ENCODE measurements around the gene HFE.

HFE gene

DNA sequence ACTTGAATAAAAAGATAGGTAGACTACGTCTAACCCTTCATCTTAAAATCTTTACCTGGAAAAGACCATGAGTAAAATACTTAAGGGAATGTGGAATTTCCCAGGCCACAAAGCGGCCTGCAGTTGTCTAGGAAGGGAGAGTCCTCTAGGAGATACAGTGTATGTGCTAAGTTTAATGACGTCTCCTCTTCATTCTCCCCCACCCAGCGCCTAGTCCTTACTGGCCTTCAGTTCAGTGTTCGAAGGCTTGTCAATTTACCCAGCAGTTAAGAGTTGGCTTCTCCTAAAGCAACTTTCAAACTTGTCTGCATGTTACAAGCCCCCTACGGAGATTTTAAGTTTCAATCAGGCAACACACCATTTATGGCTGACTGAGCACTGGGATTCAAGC lies 35.2 kb downstream of the HFE start:
- peaks cover 2% of the 10 kb centered on the region for H3K79me1 ChIP-seq (replicated peaks; ENCODE audit: low read length, poor library complexity, severe bottlenecking)
- peaks cover 0 to 2% of the 10 kb centered on the region in 2 experiments for H3K36me3 ChIP-seq (ENCODE audit: control insufficient read depth in 1 of 2, insufficient read depth in 2 of 2, low read depth in 1 of 2, low read length in 2 of 2)
- peak overlapping the region; percentile 33 for H2AK5ac ChIP-seq (ENCODE audit: low read length, severe bottlenecking)
- H3K18ac ChIP-seq (ENCODE audit: low read depth in 1 of 2, low read length in 2 of 2): no peak overlapping the region
- H4K91ac ChIP-seq (ENCODE audit: low read length): no peak overlapping the region
- peak overlapping the region; percentile 98 for H3K27ac ChIP-seq (ENCODE audit: low read length, poor library complexity, severe bottlenecking)
- H2BK15ac ChIP-seq (ENCODE audit: low read depth, poor library complexity, severe bottlenecking): no peak overlapping the region
- H3K27me3 ChIP-seq (ENCODE audit: control insufficient read depth in 1 of 2, insufficient read depth in 1 of 2, low read length in 2 of 2): no peaks in the 10 kb centered on the region
- H2BK120ac ChIP-seq (ENCODE audit: low read depth, low read length): no peak overlapping the region
- peak overlapping the region; percentile 100 for H3K9ac ChIP-seq (ENCODE audit: low read length)
- 26% methylated on average over 4 of the region's 6 CpGs for WGBS
- H3K14ac ChIP-seq (ENCODE audit: low read length in 2 of 2): no peak overlapping the region
- DNase-seq: peak; percentile 85
- no peak overlapping the region for H3K23ac ChIP-seq (ENCODE audit: low read length in 2 of 2)
- H2BK5ac ChIP-seq (ENCODE audit: low read depth, low read length, poor library complexity, severe bottlenecking): peak overlapping the region; percentile 15
- peak overlapping the region; percentile 90 for H4K8ac ChIP-seq (ENCODE audit: low read length)
- H2BK12ac ChIP-seq (ENCODE audit: low read length in 2 of 2): no peak overlapping the region
- no peak overlapping the region for H2AFZ ChIP-seq (ENCODE audit: low read depth, low read length)
- H3K4me2 ChIP-seq (ENCODE audit: low read length, poor library complexity, severe bottlenecking): peak overlapping the region; percentile 60
- peak overlapping the region in 1 of 2 experiments; percentile 67 for H3K4ac ChIP-seq (ENCODE audit: low read depth in 1 of 2, low read length in 2 of 2)
- peaks cover 5% of the 10 kb centered on the region for H3K4me1 ChIP-seq (ENCODE audit: control insufficient read depth, insufficient read depth, low read depth, low read length)
- peak overlapping the region in 1 of 2 experiments; percentile 100 for H3K4me3 ChIP-seq (ENCODE audit: insufficient read depth in 1 of 2, low read depth in 1 of 2, low read length in 2 of 2)
- H3K9me3 ChIP-seq (ENCODE audit: control insufficient read depth, low read length): no peaks in the 10 kb centered on the region

GRCh38 chr6:26122793-26123674 lies 35.8 kb downstream of the HFE start:
- H3K4ac ChIP-seq (ENCODE audit: low read depth in 1 of 2, low read length in 2 of 2): peak overlapping the region; percentile 94 to 96
- H3K4me3 ChIP-seq (ENCODE audit: insufficient read depth in 1 of 2, low read depth in 1 of 2, low read length in 2 of 2): peak overlapping the region; percentile 68 to 100
- peak overlapping the region; percentile 90 for H2AK5ac ChIP-seq (ENCODE audit: low read length, severe bottlenecking)
- peaks cover 8% of the 10 kb centered on the region for H3K4me1 ChIP-seq (ENCODE audit: control insufficient read depth, insufficient read depth, low read depth, low read length)
- H3K27ac ChIP-seq (ENCODE audit: low read length, poor library complexity, severe bottlenecking): peak overlapping the region; percentile 98
- peak overlapping the region; percentile 89 to 94 for H3K18ac ChIP-seq (ENCODE audit: low read depth in 1 of 2, low read length in 2 of 2)
- H3K27me3 ChIP-seq (ENCODE audit: control insufficient read depth in 1 of 2, insufficient read depth in 1 of 2, low read length in 2 of 2): no peaks in the 10 kb centered on the region
- H3K79me1 ChIP-seq (replicated peaks; ENCODE audit: low read length, poor library complexity, severe bottlenecking): peaks cover 2% of the 10 kb centered on the region
- H3K36me3 ChIP-seq (ENCODE audit: control insufficient read depth in 1 of 2, insufficient read depth in 2 of 2, low read depth in 1 of 2, low read length in 2 of 2): peaks cover 5 to 8% of the 10 kb centered on the region in 2 experiments
- WGBS: under 1% methylated on average over 38 of the region's 38 CpGs
- DNase-seq: peak; percentile 98
- H2AFZ ChIP-seq (ENCODE audit: low read depth, low read length): no peak overlapping the region
- H4K91ac ChIP-seq (ENCODE audit: low read length): peak overlapping the region; percentile 86
- H3K23ac ChIP-seq (ENCODE audit: low read length in 2 of 2): peak overlapping the region; percentile 89 to 96
- no peak overlapping the region for H2BK15ac ChIP-seq (ENCODE audit: low read depth, poor library complexity, severe bottlenecking)
- H2BK120ac ChIP-seq (ENCODE audit: low read depth, low read length): peak overlapping the region; percentile 61
- peak overlapping the region in 1 of 2 experiments; percentile 97 for H3K14ac ChIP-seq (ENCODE audit: low read length in 2 of 2)
- peak overlapping the region; percentile 82 for H2BK5ac ChIP-seq (ENCODE audit: low read depth, low read length, poor library complexity, severe bottlenecking)
- H3K9ac ChIP-seq (ENCODE audit: low read length): peak overlapping the region; percentile 100
- H4K8ac ChIP-seq (ENCODE audit: low read length): peak overlapping the region; percentile 89
- peak overlapping the region; percentile 60 for H3K4me2 ChIP-seq (ENCODE audit: low read length, poor library complexity, severe bottlenecking)
- H3K9me3 ChIP-seq (ENCODE audit: control insufficient read depth, low read length): no peaks in the 10 kb centered on the region
- H2BK12ac ChIP-seq (ENCODE audit: low read length in 2 of 2): peak overlapping the region; percentile 59 to 77

GRCh38 chr6:26123675-26123946 lies 36.4 kb downstream of the HFE start:
- Histone ChIP-seq H3K27me3 (ENCODE audit: control insufficient read depth in 1 of 2, insufficient read depth in 1 of 2, low read length in 2 of 2) (no peaks in the 10 kb centered on the region), H4K8ac (ENCODE audit: low read length) (peak overlapping the region; percentile 89), H3K27ac (ENCODE audit: low read length, poor library complexity, severe bottlenecking) (peak overlapping the region; percentile 98), H3K23ac (ENCODE audit: low read length in 2 of 2) (peak overlapping the region; percentile 89 to 96), H3K4me3 (ENCODE audit: insufficient read depth in 1 of 2, low read depth in 1 of 2, low read length in 2 of 2) (peak overlapping the region; percentile 68 to 100), H2BK120ac (ENCODE audit: low read depth, low read length) (peak overlapping the region; percentile 61), H3K14ac (ENCODE audit: low read length in 2 of 2) (peak overlapping the region in 1 of 2 experiments; percentile 97), H3K9ac (ENCODE audit: low read length) (peak overlapping the region; percentile 100), H3K4ac (ENCODE audit: low read depth in 1 of 2, low read length in 2 of 2) (peak overlapping the region; percentile 94 to 96), H3K4me2 (ENCODE audit: low read length, poor library complexity, severe bottlenecking) (peak overlapping the region; percentile 60), H4K91ac (ENCODE audit: low read length) (peak overlapping the region; percentile 86), H2AK5ac (ENCODE audit: low read length, severe bottlenecking) (peak overlapping the region; percentile 90), H2AFZ (ENCODE audit: low read depth, low read length) (no peak overlapping the region), H2BK15ac (ENCODE audit: low read depth, poor library complexity, severe bottlenecking) (no peak overlapping the region), H3K79me1 (replicated peaks; ENCODE audit: low read length, poor library complexity, severe bottlenecking) (peaks cover 2% of the 10 kb centered on the region), H3K18ac (ENCODE audit: low read depth in 1 of 2, low read length in 2 of 2) (peak overlapping the region; percentile 89 to 94), H3K36me3 (ENCODE audit: control insufficient read depth in 1 of 2, insufficient read depth in 2 of 2, low read depth in 1 of 2, low read length in 2 of 2) (peaks cover 5 to 14% of the 10 kb centered on the region in 2 experiments), H3K9me3 (ENCODE audit: control insufficient read depth, low read length) (no peaks in the 10 kb centered on the region), H2BK5ac (ENCODE audit: low read depth, low read length, poor library complexity, severe bottlenecking) (no peak overlapping the region), H3K4me1 (ENCODE audit: control insufficient read depth, insufficient read depth, low read depth, low read length) (peaks cover 10% of the 10 kb centered on the region), H2BK12ac (ENCODE audit: low read length in 2 of 2) (peak overlapping the region; percentile 59 to 77)
- WGBS: under 1% methylated on average over 16 of the region's 16 CpGs
- no peak for DNase-seq
